Measurements from ENCODE around the gene WDPCP.
"Not testable (repeated sequence)": the region's sequence is repeated elsewhere in the genome, so short reads cannot be mapped to it uniquely, and the experiment has no call there.

Gene WDPCP

DNA sequence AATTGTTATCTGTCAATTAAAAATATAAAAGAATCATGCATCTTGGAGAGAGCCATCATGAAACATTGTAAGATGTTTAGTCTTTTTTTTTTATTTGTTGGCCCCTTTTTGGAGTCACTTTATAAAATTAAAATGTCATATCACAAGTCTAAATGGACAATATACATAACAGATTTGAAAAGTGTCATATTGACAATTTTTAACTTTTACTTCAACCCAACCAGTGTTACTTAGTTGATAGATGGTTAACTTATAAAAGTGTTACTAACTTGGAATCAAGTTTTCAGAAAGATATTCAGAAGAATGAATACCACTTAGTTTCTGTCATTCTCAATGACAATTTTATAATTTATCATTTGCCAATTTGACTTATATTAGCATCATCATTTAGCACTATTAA lies 319.3 kb downstream of the WDPCP start:
- DNase-seq (ENCODE audit: low read depth in 1 of 2, low spot score in 1 of 2) = no peak

- no peak for DNase-seq (ENCODE audit: low read depth in 1 of 2, low spot score in 1 of 2)
These were observed 327.1 kb downstream of the WDPCP start for GRCh38 chr2:63261137-63261621.

GRCh38 chr2:63257473-63257872 lies 330.8 kb downstream of the WDPCP start:
- DNase-seq (ENCODE audit: low read depth in 1 of 2, low spot score in 1 of 2) = no peak

DNA sequence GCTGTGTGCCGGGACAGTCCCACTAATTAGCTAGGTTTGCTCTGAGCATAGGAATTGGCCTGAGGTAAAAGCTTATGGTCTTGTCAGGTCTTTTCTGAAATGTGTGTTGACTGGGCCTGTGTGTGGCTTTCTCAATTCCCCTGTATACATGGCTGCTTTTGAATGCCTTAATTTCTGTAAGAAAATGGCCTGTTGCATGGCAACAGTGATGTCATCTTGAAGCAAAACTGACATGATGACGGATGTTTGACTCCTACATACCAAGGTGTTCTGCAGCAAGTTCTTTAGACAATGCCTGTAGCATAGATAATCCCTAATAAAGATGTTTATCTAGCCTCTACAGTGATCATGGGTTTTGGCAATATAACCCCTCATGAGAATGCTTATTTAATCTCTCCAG lies 339.1 kb downstream of the WDPCP start:
- no peak for DNase-seq (ENCODE audit: low read depth in 1 of 2, low spot score in 1 of 2)

GRCh38 chr2:63242747-63243146 lies 345.5 kb downstream of the WDPCP start:
- no peak for DNase-seq (ENCODE audit: low read depth in 1 of 2, low spot score in 1 of 2)

GRCh38 chr2:63225964-63226686 lies 362.2 kb downstream of the WDPCP start:
- DNase-seq (ENCODE audit: low read depth in 1 of 2, low spot score in 1 of 2) = no peak

GRCh38 chr2:63218800-63219526 lies 369.3 kb downstream of the WDPCP start:
- DNase-seq (ENCODE audit: low read depth in 1 of 2, low spot score in 1 of 2) = no peak

- no peak for DNase-seq (ENCODE audit: low read depth in 1 of 2, low spot score in 1 of 2)
These were observed 393.0 kb downstream of the WDPCP start for GRCh38 chr2:63195310-63195709.

- no peak for DNase-seq (ENCODE audit: low read depth in 1 of 2, low spot score in 1 of 2)
These were observed 394.1 kb downstream of the WDPCP start for GRCh38 chr2:63194175-63194574.

DNA sequence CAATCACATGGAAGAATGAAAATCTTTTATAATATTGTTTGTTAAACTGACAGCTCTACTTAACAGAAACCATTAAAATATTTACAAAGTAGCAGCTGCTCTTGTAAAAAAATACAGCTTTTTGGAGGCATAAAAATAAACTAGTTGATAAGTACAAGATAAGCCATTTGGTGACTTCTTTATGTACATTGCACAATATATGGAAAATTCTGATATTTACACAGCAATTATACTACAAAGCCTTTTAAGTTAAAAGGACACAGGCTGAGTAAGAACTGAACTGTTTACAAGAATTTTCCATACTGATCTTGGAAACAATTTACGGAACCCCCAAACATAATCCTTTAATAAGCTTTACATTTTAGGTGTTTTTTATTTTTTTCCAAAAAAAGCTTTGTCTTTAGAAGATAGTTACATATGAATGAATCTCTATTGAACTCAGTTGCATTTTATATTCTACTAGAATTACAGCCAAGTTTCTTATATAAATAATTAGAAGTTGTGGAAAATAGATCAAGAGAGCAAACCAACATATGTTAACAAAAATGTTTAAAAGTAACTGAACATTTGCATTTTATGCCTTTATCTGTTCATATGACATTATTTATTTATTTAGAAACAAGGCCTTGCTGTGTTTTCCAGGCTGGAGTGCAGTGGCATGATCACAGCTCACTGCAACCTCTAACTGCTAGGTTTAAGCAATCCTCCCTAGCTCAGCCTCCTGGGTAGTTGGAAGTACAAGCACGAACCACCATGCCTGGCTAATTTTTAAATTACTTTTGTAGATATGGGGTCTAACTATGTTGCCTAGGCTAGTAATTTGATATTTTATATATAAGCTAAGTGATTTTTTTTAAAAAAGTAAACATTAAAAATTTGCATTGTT lies 395.1 kb downstream of the WDPCP start:
- no peak for DNase-seq (ENCODE audit: low read depth in 1 of 2, low spot score in 1 of 2)

DNA sequence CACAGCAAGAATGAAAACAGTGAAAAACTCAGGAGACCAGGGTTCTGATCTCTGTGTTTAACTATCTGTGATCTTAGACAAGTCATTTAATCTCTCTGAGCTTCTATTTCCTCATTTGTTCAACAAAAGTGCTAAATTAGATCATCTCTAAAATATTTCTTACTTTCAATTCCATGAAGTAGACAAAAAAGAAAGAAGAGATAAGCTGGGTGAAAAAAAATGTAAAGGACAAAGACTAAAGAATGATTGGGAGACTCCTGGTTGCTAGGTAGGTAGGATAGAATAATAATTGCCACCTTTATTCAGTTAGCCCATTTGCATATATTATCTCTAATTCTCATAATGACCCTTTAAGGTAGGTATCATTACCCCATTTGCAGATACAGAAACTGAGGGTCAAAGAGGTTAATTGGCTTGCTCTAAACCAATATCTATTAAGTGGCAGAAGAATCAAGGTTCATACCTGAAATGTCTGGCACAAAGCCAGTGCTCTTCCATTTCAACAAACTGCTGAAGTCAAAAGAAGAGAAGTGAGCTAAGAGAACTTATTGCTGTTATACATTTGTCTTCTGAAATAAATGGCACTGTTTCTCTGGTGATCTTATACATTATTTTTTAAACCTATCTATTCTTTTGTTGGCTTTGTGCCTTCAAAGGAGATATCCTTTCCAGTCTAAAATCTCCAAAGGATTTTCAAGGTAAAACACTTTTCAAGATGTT lies 395.9 kb downstream of the WDPCP start:
- no peak for DNase-seq (ENCODE audit: low read depth in 1 of 2, low spot score in 1 of 2)

DNA sequence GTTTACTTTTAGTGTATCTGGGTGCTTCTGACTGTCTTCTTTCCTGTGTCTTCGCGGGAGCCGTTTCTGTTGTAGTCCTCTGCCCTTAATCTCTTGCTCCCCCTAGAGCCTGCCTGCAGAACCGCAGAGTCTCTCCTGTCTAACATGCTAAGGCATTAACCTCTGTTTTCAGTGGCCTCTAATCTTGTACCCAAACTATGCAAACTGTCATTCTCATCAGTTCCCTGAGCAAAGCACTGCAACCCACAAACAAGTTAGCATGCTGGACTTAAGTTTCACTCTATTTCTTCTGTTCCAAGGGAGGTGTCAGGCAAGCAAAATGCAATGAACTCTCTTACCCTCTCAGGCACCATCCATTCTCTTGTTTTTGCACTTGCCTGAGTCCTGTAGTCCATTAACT lies 399.3 kb downstream of the WDPCP start:
- DNase-seq (ENCODE audit: low read depth in 1 of 2, low spot score in 1 of 2) = no peak

DNA sequence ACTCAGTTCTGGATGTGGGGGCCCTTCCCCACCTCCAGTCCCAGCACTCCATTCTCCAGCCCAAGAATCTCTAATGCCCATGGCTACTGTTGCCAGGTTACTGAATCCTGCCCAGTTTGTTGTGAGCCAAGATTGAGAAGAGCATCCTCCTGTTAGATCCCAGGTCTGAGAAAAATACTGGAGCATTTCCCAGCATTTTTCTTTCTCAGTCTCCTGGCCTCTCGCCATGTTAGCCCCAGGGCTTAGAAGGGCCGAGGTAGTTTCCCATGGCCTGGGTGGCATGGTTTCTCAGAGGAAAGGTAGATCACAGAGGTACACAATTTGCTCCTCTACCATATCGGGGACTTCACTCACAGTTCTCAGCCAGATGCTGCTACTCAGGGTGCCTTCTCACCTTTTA lies 401.9 kb downstream of the WDPCP start:
- no peak for DNase-seq (ENCODE audit: low read depth in 1 of 2, low spot score in 1 of 2)

GRCh38 chr2:63163161-63163820 lies 425.0 kb downstream of the WDPCP start:
- no peak for DNase-seq (ENCODE audit: low read depth in 1 of 2, low spot score in 1 of 2)

- no peak for DNase-seq (ENCODE audit: low read depth in 1 of 2, low spot score in 1 of 2)
These were observed 429.0 kb downstream of the WDPCP start for GRCh38 chr2:63159262-63159661.

- not testable (repeated sequence) for DNase-seq (ENCODE audit: low read depth in 1 of 2, low spot score in 1 of 2)
These were observed 451.6 kb downstream of the WDPCP start for GRCh38 chr2:63136683-63137082.

- DNase-seq (ENCODE audit: low read depth in 1 of 2, low spot score in 1 of 2) = no peak
These were observed 456.3 kb downstream of the WDPCP start for GRCh38 chr2:63132020-63132419.

- DNase-seq (ENCODE audit: low read depth in 1 of 2, low spot score in 1 of 2) = no peak
These were observed 457.1 kb downstream of the WDPCP start for GRCh38 chr2:63131196-63131595.

GRCh38 chr2:63127594-63127993 lies 460.7 kb downstream of the WDPCP start:
- no peak for DNase-seq (ENCODE audit: low read depth in 1 of 2, low spot score in 1 of 2)

GRCh38 chr2:63124850-63125249 lies 463.4 kb downstream of the WDPCP start:
- DNase-seq (ENCODE audit: low read depth in 1 of 2, low spot score in 1 of 2) = no peak

Data from stimulated activated CD4-positive, alpha-beta T cell treated with anti-CD3 and anti-CD28 coated beads, Interleukin-15, amount 100 ng/mL, for 1 hour (primary cell).